H1 (cell line): ENCODE data around the gene ZPBP.

Experiments used
- BRCA1 ChIP-seq: IDR thresholded peaks from 2 replicates; pipeline ENCODE4 v1.6.1; 2012; ENCODE audit warnings: low read depth, low read length, improper control_type of control experiment
- CEBPB ChIP-seq: IDR thresholded peaks from 2 replicates; pipeline ENCODE4 v1.6.1; 2012; ENCODE audit warnings: low read depth, low read length
- CREB1 ChIP-seq: IDR thresholded peaks from 2 replicates; pipeline ENCODE4 v1.6.1; 2012; ENCODE audit warnings: inconsistent platforms
- CTCF ChIP-seq, 3 experiments: IDR thresholded peaks; 1 replicate in 2 of 3; 2 replicates in 1 of 3; pipeline versions ENCODE4 v1.5.1 to v1.6.1; 2011; ENCODE audit warnings: low read length in 3 of 3, mild to moderate bottlenecking in 3 of 3, inconsistent platforms in 2 of 3, low read depth in 1 of 3, moderate library complexity in 1 of 3; ENCODE audit not compliant: insufficient read depth in 1 of 3; ENCODE audit errors: control extremely low read depth in 1 of 3
- POLR2A ChIP-seq, 2 experiments: IDR thresholded peaks; 1 replicate in 1 of 2; 2 replicates in 1 of 2; pipeline ENCODE4 v1.6.1; 2011; ENCODE audit warnings: low read depth in 2 of 2, low read length in 2 of 2, mild to moderate bottlenecking in 2 of 2; ENCODE audit errors: control extremely low read depth in 1 of 2
- POLR2AphosphoS5 ChIP-seq: IDR thresholded peaks from 2 replicates; pipeline ENCODE4 v1.6.1; 2011; ENCODE audit warnings: low read depth, low read length
- SIN3A ChIP-seq, 2 experiments: IDR thresholded peaks in 1 of 2; conservative IDR thresholded peaks in 1 of 2; 2 replicates each; pipeline ENCODE4 v1.6.1; 2011 to 2012; ENCODE audit warnings: low read length in 2 of 2, improper control_type of control experiment in 1 of 2, low read depth in 1 of 2, mild to moderate bottlenecking in 1 of 2

DNA sequence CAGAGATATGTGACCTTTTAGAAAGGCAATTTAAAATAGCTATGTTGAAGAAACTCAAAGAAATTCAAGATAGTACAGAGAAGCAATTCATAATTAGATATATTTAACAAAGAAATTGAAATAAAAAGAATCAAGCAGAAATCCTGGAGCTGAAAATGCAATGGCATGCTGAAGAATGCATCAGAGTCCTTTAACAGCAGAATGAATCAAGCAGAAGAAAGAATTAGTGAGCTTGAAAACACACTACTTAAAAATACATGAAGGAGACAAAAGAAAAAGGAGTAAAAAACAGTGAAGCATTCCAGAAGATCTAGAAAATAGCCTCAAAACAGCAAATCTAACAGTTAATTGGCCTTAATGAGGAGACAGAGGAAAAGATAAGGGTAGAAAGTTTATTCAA, 20.0 kb downstream of the ZPBP start:
- no peak for TF ChIP-seq CREB1
- TF ChIP-seq SIN3A (conservative IDR thresholded peaks at IDR 0.05 in 1 of 2, IDR thresholded peaks at IDR 0.05 in 1 of 2; ENCODE audit: low read depth in 1 of 2, low read length in 2 of 2) = no peak
- TF ChIP-seq CTCF (IDR thresholded peaks at IDR 0.05; ENCODE audit: control extremely low read depth in 1 of 3, insufficient read depth in 1 of 3, low read depth in 1 of 3, low read length in 3 of 3) = no peak
- TF ChIP-seq BRCA1 = no peak
- no peak for TF ChIP-seq CEBPB
- no peak for TF ChIP-seq POLR2AphosphoS5
- TF ChIP-seq POLR2A (IDR thresholded peaks at IDR 0.05; ENCODE audit: control extremely low read depth in 1 of 2, low read depth in 2 of 2, low read length in 2 of 2) = no peak
